Astrocyte (in vitro differentiated cells and primary cell): ENCODE data around the gene SFSWAP. TPM values are rescaled to one million over a fixed set of nuclear protein-coding genes. Genes with fewer than 3 reads are reported as not detected.

ENCODE experiments used
- DNase-seq: peaks from one replicate; pipeline ENCODE4 v3.0.0-alpha.2; 2010; ENCODE audit warnings: low read depth
- FAIRE-seq: peaks from 2 replicates; lab custom pipeline; 2011; peaks lifted over from hg19 to GRCh38; lab: Jason Lieb, UNC
- H2AFZ ChIP-seq: 2 replicates; pipeline ENCODE4 v1.6.0; 2012; ENCODE audit warnings: low read depth, low read length, inconsistent platforms
- H3K27ac ChIP-seq: 2 replicates; pipeline ENCODE4 v1.5.1; 2011; ENCODE audit warnings: low read depth, low read length, inconsistent platforms
- H3K27me3 ChIP-seq: 2 replicates; pipeline ENCODE4 v1.6.0; 2011; ENCODE audit warnings: low read length, inconsistent platforms; ENCODE audit not compliant: insufficient read depth
- H3K36me3 ChIP-seq: 2 replicates; pipeline ENCODE4 v1.5.1; 2011; ENCODE audit warnings: low read length, inconsistent platforms; ENCODE audit not compliant: insufficient read depth
- H3K4me1 ChIP-seq: 2 replicates; pipeline ENCODE4 v1.5.1; 2011; ENCODE audit warnings: low read length, inconsistent platforms; ENCODE audit not compliant: insufficient read depth
- H3K4me2 ChIP-seq: 2 replicates; pipeline ENCODE4 v1.6.0; 2012; ENCODE audit warnings: low read length, inconsistent platforms
- H3K4me3 ChIP-seq: 2 replicates; pipeline ENCODE4 v1.5.1; 2011; ENCODE audit warnings: low read depth, mild to moderate bottlenecking, low read length, inconsistent platforms; ENCODE audit not compliant: insufficient read depth
- H3K79me2 ChIP-seq: 2 replicates; pipeline ENCODE4 v1.6.0; 2012; ENCODE audit warnings: mild to moderate bottlenecking, low read length, inconsistent platforms; ENCODE audit not compliant: insufficient read depth
- H3K9ac ChIP-seq: 2 replicates; pipeline ENCODE4 v1.6.0; 2012; ENCODE audit warnings: mild to moderate bottlenecking, low read length, inconsistent platforms
- H3K9me3 ChIP-seq: 2 replicates; pipeline ENCODE4 v1.5.1; 2012; ENCODE audit warnings: low read depth, mild to moderate bottlenecking, low read length, inconsistent platforms; ENCODE audit not compliant: insufficient read depth
- H4K20me1 ChIP-seq: 2 replicates; pipeline ENCODE4 v1.6.0; 2012; ENCODE audit warnings: low read length, inconsistent platforms; ENCODE audit not compliant: insufficient read depth
- H3K27ac Mint-ChIP-seq: one replicate; pipeline ENCODE4 v1.8.0; 2021; ENCODE audit warnings: mild to moderate bottlenecking, mixed read lengths; ENCODE audit not compliant: unreplicated experiment
- H3K27me3 Mint-ChIP-seq: one replicate; pipeline ENCODE4 v1.8.0; 2021; ENCODE audit warnings: low read depth, mixed read lengths; ENCODE audit not compliant: unreplicated experiment
- H3K36me3 Mint-ChIP-seq: one replicate; pipeline ENCODE4 v1.8.0; 2021; ENCODE audit warnings: low read depth, mixed read lengths; ENCODE audit not compliant: unreplicated experiment
- H3K4me1 Mint-ChIP-seq: one replicate; pipeline ENCODE4 v1.8.0; 2021; ENCODE audit warnings: low read depth, mixed read lengths; ENCODE audit not compliant: unreplicated experiment
- H3K4me3 Mint-ChIP-seq: one replicate; pipeline ENCODE4 v1.8.0; 2021; ENCODE audit warnings: mild to moderate bottlenecking, moderate library complexity, mixed read lengths; ENCODE audit not compliant: unreplicated experiment
- H3K9me3 Mint-ChIP-seq: one replicate; pipeline ENCODE4 v1.8.0; 2021; ENCODE audit warnings: mild to moderate bottlenecking, mixed read lengths; ENCODE audit not compliant: unreplicated experiment
- EZH2 ChIP-seq: IDR thresholded peaks from 2 replicates; pipeline ENCODE4 v1.6.1; 2012; ENCODE audit warnings: mild to moderate bottlenecking, low read length, inconsistent platforms; ENCODE audit not compliant: insufficient read depth
- total RNA-seq: library from RNA; stranded (reverse); gene quantifications from 2 replicates; pipeline ENCODE4 v1.2.1, GENCODE V29; 2021
- TF ChIP-seq, protein P1 (sequence below): IDR thresholded peaks from 2 replicates; pipeline ENCODE4 v1.5.1; 2011; ENCODE audit warnings: low read depth, mild to moderate bottlenecking, inconsistent platforms, low read length, moderate library complexity; ENCODE audit not compliant: insufficient read depth

The SFSWAP gene
- total RNA-seq, 1 donor from 2014 or later, result 35.7 TPM

DNA sequence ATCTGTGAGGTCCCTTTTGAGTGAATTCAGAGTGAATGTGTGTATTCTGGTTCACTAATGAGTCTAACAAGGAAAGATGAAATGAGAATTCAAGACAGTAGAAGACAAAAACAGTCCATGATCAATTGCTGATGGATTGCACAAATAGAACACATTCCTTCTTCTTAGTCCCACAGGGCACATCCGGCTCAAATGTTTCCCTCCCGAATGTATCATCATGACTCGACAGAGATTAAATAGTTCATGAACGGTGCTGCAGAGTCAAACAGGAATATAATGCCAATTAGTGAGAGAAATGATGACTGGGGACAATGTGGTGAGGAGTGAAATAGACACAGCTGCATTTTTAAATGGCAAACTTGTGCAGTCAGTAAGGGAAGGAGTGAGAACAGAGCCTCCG, 11.5 kb upstream of the SFSWAP start:
- TF ChIP-seq EZH2, result no peak
- TF ChIP-seq, protein P1, sequence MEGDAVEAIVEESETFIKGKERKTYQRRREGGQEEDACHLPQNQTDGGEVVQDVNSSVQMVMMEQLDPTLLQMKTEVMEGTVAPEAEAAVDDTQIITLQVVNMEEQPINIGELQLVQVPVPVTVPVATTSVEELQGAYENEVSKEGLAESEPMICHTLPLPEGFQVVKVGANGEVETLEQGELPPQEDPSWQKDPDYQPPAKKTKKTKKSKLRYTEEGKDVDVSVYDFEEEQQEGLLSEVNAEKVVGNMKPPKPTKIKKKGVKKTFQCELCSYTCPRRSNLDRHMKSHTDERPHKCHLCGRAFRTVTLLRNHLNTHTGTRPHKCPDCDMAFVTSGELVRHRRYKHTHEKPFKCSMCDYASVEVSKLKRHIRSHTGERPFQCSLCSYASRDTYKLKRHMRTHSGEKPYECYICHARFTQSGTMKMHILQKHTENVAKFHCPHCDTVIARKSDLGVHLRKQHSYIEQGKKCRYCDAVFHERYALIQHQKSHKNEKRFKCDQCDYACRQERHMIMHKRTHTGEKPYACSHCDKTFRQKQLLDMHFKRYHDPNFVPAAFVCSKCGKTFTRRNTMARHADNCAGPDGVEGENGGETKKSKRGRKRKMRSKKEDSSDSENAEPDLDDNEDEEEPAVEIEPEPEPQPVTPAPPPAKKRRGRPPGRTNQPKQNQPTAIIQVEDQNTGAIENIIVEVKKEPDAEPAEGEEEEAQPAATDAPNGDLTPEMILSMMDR, result no peak
- Mint-ChIP-seq H3K27me3 (peaks cover 17% of the 10 kb centered on the region), H3K27ac (no peak overlapping the region), H3K4me1 (no peaks in the 10 kb centered on the region), H3K36me3 (no peaks in the 10 kb centered on the region), H3K4me3 (no peak overlapping the region), H3K9me3 (peaks cover 6% of the 10 kb centered on the region)
- H3K4me2 ChIP-seq, result no peak overlapping the region
- H3K4me1 ChIP-seq, result no peaks in the 10 kb centered on the region
- H3K9me3 ChIP-seq, result no peaks in the 10 kb centered on the region
- no peak overlapping the region for H2AFZ ChIP-seq
- FAIRE-seq (no peak), DNase-seq (no peak)
- H3K9ac ChIP-seq, result no peak overlapping the region
- peaks cover 5% of the 10 kb centered on the region for H3K27me3 ChIP-seq
- H3K27ac ChIP-seq, result no peak overlapping the region
- H3K36me3 ChIP-seq, result no peaks in the 10 kb centered on the region
- no peak overlapping the region for H3K4me3 ChIP-seq
- no peaks in the 10 kb centered on the region for H4K20me1 ChIP-seq
- H3K79me2 ChIP-seq, result no peaks in the 10 kb centered on the region

DNA sequence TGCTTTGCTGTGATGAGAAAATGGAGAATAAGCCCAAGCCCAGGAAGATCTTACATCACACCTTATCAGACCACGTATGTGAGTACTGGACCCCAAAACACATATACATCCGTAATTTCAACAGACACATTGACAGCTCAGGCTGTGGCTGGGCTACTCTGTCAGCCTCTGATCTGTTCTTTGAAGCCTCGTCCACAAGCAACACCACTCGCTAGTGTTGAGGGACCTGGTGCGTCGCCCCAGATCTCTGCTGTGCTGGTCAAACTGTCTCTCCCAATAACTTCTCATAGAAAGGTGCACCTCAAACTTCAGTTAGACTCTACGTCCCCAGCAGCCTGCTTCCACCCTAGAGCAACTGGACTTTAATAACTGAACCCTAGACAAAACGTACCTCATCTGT, 10.6 kb upstream of the SFSWAP start:
- Histone ChIP-seq H3K4me2 (no peak overlapping the region), H3K36me3 (no peaks in the 10 kb centered on the region), H4K20me1 (no peaks in the 10 kb centered on the region), H3K4me1 (no peaks in the 10 kb centered on the region), H3K9ac (no peak overlapping the region), H3K4me3 (no peak overlapping the region), H3K79me2 (no peaks in the 10 kb centered on the region), H3K27me3 (peaks cover 5% of the 10 kb centered on the region), H2AFZ (no peak overlapping the region), H3K9me3 (no peaks in the 10 kb centered on the region), H3K27ac (no peak overlapping the region)
- DNase-seq (no peak), FAIRE-seq (no peak)
- Mint-ChIP-seq H3K9me3 (peaks cover 11% of the 10 kb centered on the region), H3K4me3 (no peak overlapping the region), H3K27ac (no peak overlapping the region), H3K4me1 (no peaks in the 10 kb centered on the region), H3K27me3 (peaks cover 17% of the 10 kb centered on the region), H3K36me3 (no peaks in the 10 kb centered on the region)
- no peak for TF ChIP-seq EZH2
- TF ChIP-seq, protein P1, result no peak

DNA sequence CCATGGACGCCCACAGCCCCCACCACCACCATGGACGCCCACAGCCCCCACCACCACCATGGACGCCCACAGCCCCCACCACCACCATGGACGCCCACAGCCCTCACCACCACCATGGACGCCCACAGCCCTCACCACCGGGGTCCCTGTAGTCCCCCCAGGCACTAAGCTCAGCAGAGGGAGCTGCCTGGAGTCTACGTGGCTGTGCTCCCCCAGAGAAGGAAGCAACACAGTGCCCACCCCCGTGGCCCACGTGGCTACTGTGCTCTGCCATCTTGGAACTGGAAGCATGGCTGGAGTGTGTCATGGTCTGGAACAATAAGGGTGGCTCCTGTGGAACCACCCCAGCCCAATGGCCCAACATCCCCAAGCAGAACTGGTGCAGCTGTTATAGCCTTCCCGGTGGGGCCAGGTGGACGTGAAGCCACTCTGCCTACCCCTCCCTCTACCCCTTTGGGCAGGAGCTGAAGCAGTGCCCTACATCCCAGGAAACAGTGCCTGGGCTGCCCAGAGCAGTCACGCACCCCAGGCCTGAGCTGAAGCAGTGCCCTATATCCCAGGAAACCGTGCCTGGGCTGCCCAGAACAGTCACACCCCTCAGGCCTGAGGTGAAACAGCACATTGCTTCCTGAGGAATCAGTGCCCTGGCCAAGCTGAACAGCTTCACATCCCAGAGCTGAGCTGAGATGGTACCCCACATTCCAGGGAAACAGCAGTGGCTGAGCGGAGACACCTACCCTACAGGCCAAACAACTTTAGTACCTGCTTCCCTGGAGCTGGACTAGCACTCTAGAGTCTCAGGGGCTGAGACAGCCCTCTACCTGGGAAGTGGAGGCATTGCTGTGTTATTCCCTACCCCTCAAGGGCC, 9.0 kb upstream of the SFSWAP start:
- Histone ChIP-seq H3K36me3 (no peaks in the 10 kb centered on the region), H3K79me2 (no peaks in the 10 kb centered on the region), H3K9ac (no peak overlapping the region), H3K4me1 (no peaks in the 10 kb centered on the region), H3K27ac (no peak overlapping the region), H3K4me2 (no peak overlapping the region), H3K27me3 (peaks cover 5% of the 10 kb centered on the region), H3K9me3 (no peaks in the 10 kb centered on the region), H2AFZ (no peak overlapping the region), H4K20me1 (no peaks in the 10 kb centered on the region), H3K4me3 (no peak overlapping the region)
- Mint-ChIP-seq H3K9me3 (peaks cover 15% of the 10 kb centered on the region), H3K4me1 (no peaks in the 10 kb centered on the region), H3K27me3 (peaks cover 17% of the 10 kb centered on the region), H3K36me3 (no peaks in the 10 kb centered on the region), H3K4me3 (no peak overlapping the region), H3K27ac (no peak overlapping the region)
- TF ChIP-seq, protein P1, result no peak
- TF ChIP-seq EZH2, result no peak
- no peak for FAIRE-seq
- DNase-seq, result no peak
